Neural cell (in vitro differentiated cells): ENCODE data around the gene PROM2. TPM values are rescaled to one million over a fixed set of nuclear protein-coding genes. Genes with fewer than 3 reads are reported as not detected.

Experiments
- H2AFZ ChIP-seq: fragments of 200-600, 300-800 bp; sonication (generic), shearing (Covaris generic); 2 replicates; pipeline ENCODE4 v1.6.0; 2014; ENCODE audit warnings: low read depth, mild to moderate bottlenecking, antibody characterized with exemption, low read length, moderate library complexity
- H3F3A ChIP-seq: fragments of 200-600 bp; shearing (Covaris generic); 2 replicates; pipeline ENCODE4 v1.6.1; 2016; ENCODE audit warnings: mild to moderate bottlenecking, moderate library complexity, mixed read lengths, antibody characterized with exemption, low read length; ENCODE audit not compliant: insufficient read depth, poor library complexity, severe bottlenecking
- H3K27ac ChIP-seq: fragments of 200-600, 300-800 bp; sonication (generic), shearing (Covaris generic); 2 replicates; pipeline ENCODE4 v1.5.1; 2014; ENCODE audit warnings: mild to moderate bottlenecking, low read length, moderate library complexity
- H3K27me3 ChIP-seq: fragments of 300-800, 200-600 bp; sonication (generic), shearing (Covaris generic); 2 replicates; pipeline ENCODE4 v1.6.0; 2014; ENCODE audit warnings: mild to moderate bottlenecking, low read depth, low read length, moderate library complexity; ENCODE audit not compliant: insufficient read depth
- H3K36me3 ChIP-seq: fragments of 300-800, 200-600 bp; sonication (generic), shearing (Covaris generic); 2 replicates; pipeline ENCODE4 v1.5.1; 2014; ENCODE audit warnings: mild to moderate bottlenecking, antibody characterized with exemption, low read length, moderate library complexity; ENCODE audit not compliant: insufficient read depth
- H3K4me2 ChIP-seq: fragments of 300-800, 200-600 bp; sonication (generic), shearing (Covaris generic); 2 replicates; pipeline ENCODE4 v1.6.0; 2014; ENCODE audit warnings: mild to moderate bottlenecking, low read length
- H3K4me3 ChIP-seq: fragments of 300-800, 200-600 bp; sonication (generic), shearing (Covaris generic); 2 replicates; pipeline ENCODE4 v1.5.1; 2014; ENCODE audit warnings: mild to moderate bottlenecking, low read length, moderate library complexity
- H3K79me2 ChIP-seq: fragments of 200-600 bp; shearing (Covaris generic); replicated peaks from 2 replicates; pipeline ENCODE4 v1.6.0; 2014; ENCODE audit warnings: mild to moderate bottlenecking, low read length, moderate library complexity; ENCODE audit not compliant: insufficient read depth
- H3K9ac ChIP-seq: fragments of 300-800, 200-600 bp; sonication (generic), shearing (Covaris generic); 2 replicates; pipeline ENCODE4 v1.6.1; 2016; ENCODE audit warnings: mild to moderate bottlenecking, low read length, mixed read lengths
- H3K9me2 ChIP-seq: fragments of 200-600 bp; shearing (Covaris generic); 2 replicates; pipeline ENCODE4 v1.6.1; 2016; ENCODE audit warnings: mild to moderate bottlenecking, low read length, mixed read lengths; ENCODE audit not compliant: insufficient read depth
- H3K9me3 ChIP-seq: fragments of 200-600, 300-800 bp; sonication (generic), shearing (Covaris generic); 2 replicates; pipeline ENCODE4 v1.6.1; 2016; ENCODE audit warnings: mild to moderate bottlenecking, mixed run types, low read length, moderate library complexity, mixed read lengths
- H4K20me1 ChIP-seq: fragments of 200-600 bp; shearing (Covaris generic); 2 replicates; pipeline ENCODE4 v1.6.1; 2016; ENCODE audit warnings: mild to moderate bottlenecking, mixed run types; ENCODE audit not compliant: insufficient read depth
- CTCF ChIP-seq: fragments of 450-650 bp; IDR thresholded peaks from 2 replicates; pipeline ENCODE4 v1.5.1; 2014; ENCODE audit warnings: antibody characterized with exemption, mild to moderate bottlenecking, moderate library complexity; ENCODE audit not compliant: poor library complexity, severe bottlenecking
- EP300 ChIP-seq: fragments of 450-650 bp; conservative IDR thresholded peaks from 2 replicates; pipeline ENCODE4 v1.6.1; 2014; ENCODE audit warnings: antibody characterized with exemption, mild to moderate bottlenecking, moderate library complexity; ENCODE audit not compliant: poor library complexity, severe bottlenecking
- EZH2 ChIP-seq: fragments of 200-600, 300-800 bp; shearing (Covaris generic), sonication (generic); IDR thresholded peaks from 2 replicates; pipeline ENCODE4 v1.6.1; 2014; ENCODE audit warnings: antibody characterized with exemption, low read length, borderline replicate concordance, mild to moderate bottlenecking; ENCODE audit not compliant: insufficient read depth, poor library complexity, severe bottlenecking
- MXI1 ChIP-seq: fragments of 450-650 bp; conservative IDR thresholded peaks from 2 replicates; pipeline ENCODE4 v1.6.1; 2014; ENCODE audit warnings: antibody characterized with exemption, mild to moderate bottlenecking; ENCODE audit not compliant: poor library complexity, severe bottlenecking
- POLR2AphosphoS5 ChIP-seq: IDR thresholded peaks from 2 replicates; pipeline ENCODE4 v1.6.1; 2012
- RAD21 ChIP-seq: fragments of 450-650 bp; conservative IDR thresholded peaks from 2 replicates; pipeline ENCODE4 v1.6.1; 2014; ENCODE audit warnings: antibody characterized with exemption, mild to moderate bottlenecking, moderate library complexity
- SMC3 ChIP-seq: fragments of 450-650 bp; conservative IDR thresholded peaks from 2 replicates; pipeline ENCODE4 v1.6.1; 2014; ENCODE audit warnings: antibody characterized with exemption, mild to moderate bottlenecking, moderate library complexity; ENCODE audit not compliant: poor library complexity
- TAF1 ChIP-seq: IDR thresholded peaks from 2 replicates; pipeline ENCODE4 v1.6.1; 2012; ENCODE audit warnings: low read depth
- polyA plus RNA-seq: library from polyadenylated mRNA; depleted of rRNA; stranded (reverse); fragments of >200 nt; gene quantifications from 2 replicates; pipeline ENCODE4 v1.2.3, GENCODE V29; 2014
- TF ChIP-seq, protein P1 (sequence below): IDR thresholded peaks from 2 replicates; pipeline ENCODE4 v1.6.1; 2012; ENCODE audit warnings: borderline replicate concordance

Gene PROM2
- polyA plus RNA-seq, 1 donor from 2014 or later: 2.2 TPM

- Histone ChIP-seq H2AFZ (no peak overlapping the region), H3K27me3 (no peaks in the 10 kb centered on the region), H3K9me3 (peaks cover 25% of the 10 kb centered on the region), H3K79me2 (no peaks in the 10 kb centered on the region), H3K27ac (no peak overlapping the region), H3K9ac (no peak overlapping the region), H4K20me1 (no peaks in the 10 kb centered on the region), H3K4me2 (no peak overlapping the region), H3K4me3 (no peak overlapping the region), H3K36me3 (no peaks in the 10 kb centered on the region), H3F3A (no peaks in the 10 kb centered on the region), H3K9me2 (no peaks in the 10 kb centered on the region)
- TF ChIP-seq SMC3: no peak
- TF ChIP-seq EZH2: no peak
- TF ChIP-seq MXI1: no peak
- no peak for TF ChIP-seq EP300
- TF ChIP-seq, protein P1, sequence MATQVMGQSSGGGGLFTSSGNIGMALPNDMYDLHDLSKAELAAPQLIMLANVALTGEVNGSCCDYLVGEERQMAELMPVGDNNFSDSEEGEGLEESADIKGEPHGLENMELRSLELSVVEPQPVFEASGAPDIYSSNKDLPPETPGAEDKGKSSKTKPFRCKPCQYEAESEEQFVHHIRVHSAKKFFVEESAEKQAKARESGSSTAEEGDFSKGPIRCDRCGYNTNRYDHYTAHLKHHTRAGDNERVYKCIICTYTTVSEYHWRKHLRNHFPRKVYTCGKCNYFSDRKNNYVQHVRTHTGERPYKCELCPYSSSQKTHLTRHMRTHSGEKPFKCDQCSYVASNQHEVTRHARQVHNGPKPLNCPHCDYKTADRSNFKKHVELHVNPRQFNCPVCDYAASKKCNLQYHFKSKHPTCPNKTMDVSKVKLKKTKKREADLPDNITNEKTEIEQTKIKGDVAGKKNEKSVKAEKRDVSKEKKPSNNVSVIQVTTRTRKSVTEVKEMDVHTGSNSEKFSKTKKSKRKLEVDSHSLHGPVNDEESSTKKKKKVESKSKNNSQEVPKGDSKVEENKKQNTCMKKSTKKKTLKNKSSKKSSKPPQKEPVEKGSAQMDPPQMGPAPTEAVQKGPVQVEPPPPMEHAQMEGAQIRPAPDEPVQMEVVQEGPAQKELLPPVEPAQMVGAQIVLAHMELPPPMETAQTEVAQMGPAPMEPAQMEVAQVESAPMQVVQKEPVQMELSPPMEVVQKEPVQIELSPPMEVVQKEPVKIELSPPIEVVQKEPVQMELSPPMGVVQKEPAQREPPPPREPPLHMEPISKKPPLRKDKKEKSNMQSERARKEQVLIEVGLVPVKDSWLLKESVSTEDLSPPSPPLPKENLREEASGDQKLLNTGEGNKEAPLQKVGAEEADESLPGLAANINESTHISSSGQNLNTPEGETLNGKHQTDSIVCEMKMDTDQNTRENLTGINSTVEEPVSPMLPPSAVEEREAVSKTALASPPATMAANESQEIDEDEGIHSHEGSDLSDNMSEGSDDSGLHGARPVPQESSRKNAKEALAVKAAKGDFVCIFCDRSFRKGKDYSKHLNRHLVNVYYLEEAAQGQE: no peak
- TF ChIP-seq RAD21: no peak
- TF ChIP-seq POLR2AphosphoS5: no peak
- TF ChIP-seq TAF1: no peak
- no peak for TF ChIP-seq CTCF
These were observed 12.6 kb upstream of the PROM2 start for GRCh38 chr2:95261602-95262001.

- Histone ChIP-seq H3K4me3 (no peak overlapping the region), H3F3A (no peaks in the 10 kb centered on the region), H3K79me2 (no peaks in the 10 kb centered on the region), H3K9me2 (no peaks in the 10 kb centered on the region), H3K9ac (no peak overlapping the region), H2AFZ (no peak overlapping the region), H3K36me3 (no peaks in the 10 kb centered on the region), H3K4me2 (no peak overlapping the region), H3K27me3 (no peaks in the 10 kb centered on the region), H4K20me1 (no peaks in the 10 kb centered on the region), H3K9me3 (peaks cover 25% of the 10 kb centered on the region), H3K27ac (no peak overlapping the region)
- TF ChIP-seq TAF1: no peak
- TF ChIP-seq, protein P1: no peak
These were observed 11.2 kb upstream of the PROM2 start for GRCh38 chr2:95262896-95263542.
